Glutamatergic neuron (in vitro differentiated cells): ENCODE results near the gene NRXN3. TPM values are rescaled to one million over a fixed set of nuclear protein-coding genes. Genes with fewer than 3 reads are reported as not detected.

Experiments used
- DNase-seq: peaks from one replicate; pipeline ENCODE4 v3.0.0; 2022
- H3K27ac Mint-ChIP-seq: one replicate; pipeline ENCODE4 v1.8.0; 2020; ENCODE audit warnings: mild to moderate bottlenecking, mixed read lengths, inconsistent platforms; ENCODE audit not compliant: unreplicated experiment
- H3K27me3 Mint-ChIP-seq: one replicate; pipeline ENCODE4 v1.8.0; 2020; ENCODE audit warnings: mild to moderate bottlenecking, moderate library complexity, mixed read lengths, inconsistent platforms; ENCODE audit not compliant: unreplicated experiment
- H3K36me3 Mint-ChIP-seq: one replicate; pipeline ENCODE4 v1.8.0; 2020; ENCODE audit warnings: mild to moderate bottlenecking, mixed read lengths, inconsistent platforms; ENCODE audit not compliant: unreplicated experiment
- H3K4me1 Mint-ChIP-seq: one replicate; pipeline ENCODE4 v1.8.0; 2020; ENCODE audit warnings: mild to moderate bottlenecking, low read depth, mixed read lengths, inconsistent platforms; ENCODE audit not compliant: unreplicated experiment
- H3K4me3 Mint-ChIP-seq: one replicate; pipeline ENCODE4 v1.8.0; 2020; ENCODE audit warnings: mild to moderate bottlenecking, mixed read lengths, inconsistent platforms; ENCODE audit not compliant: unreplicated experiment
- H3K9me3 Mint-ChIP-seq: one replicate; pipeline ENCODE4 v1.8.0; 2020; ENCODE audit warnings: mild to moderate bottlenecking, moderate library complexity, mixed read lengths, inconsistent platforms; ENCODE audit not compliant: unreplicated experiment
- total RNA-seq: library from RNA; stranded (reverse); fragmentation: NEBNext Ultra II Directional; extraction: Animal tissue kit (Norgen Biotek cat#: 25700); gene quantifications from one replicate; pipeline ENCODE4 v1.2.1, GENCODE V29; 2021; ENCODE audit not compliant: unreplicated experiment
- TF ChIP-seq, protein P1 (sequence below): fragments of 200-600 bp; sonication (generic); IDR thresholded peaks from one replicate; pipeline ENCODE4 v1.5.0; 2021; ENCODE audit not compliant: partially characterized antibody, unreplicated experiment

The NRXN3 gene
- total RNA-seq, 1 donor from 2014 or later = 1.2 TPM

DNA sequence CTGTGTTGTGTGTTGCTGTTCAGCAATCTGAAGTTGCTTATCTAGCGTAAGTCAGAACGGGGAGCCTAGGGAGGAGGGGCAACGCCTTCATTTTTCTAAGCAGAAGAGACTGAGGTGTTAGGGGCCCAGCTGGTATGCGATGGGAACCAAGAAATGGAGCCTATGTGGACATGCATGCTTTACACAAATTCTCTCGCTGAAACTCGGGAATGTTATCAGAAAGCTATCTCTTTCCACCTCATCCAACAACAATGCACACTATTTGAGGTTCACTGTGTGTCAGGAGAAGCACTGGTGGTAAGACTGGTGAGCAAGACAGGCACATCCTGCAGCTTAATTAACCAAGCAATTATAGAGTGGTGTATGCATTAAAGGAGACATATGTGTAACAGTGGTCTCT is 89.7 kb downstream of the NRXN3 start:
- TF ChIP-seq, protein P1, sequence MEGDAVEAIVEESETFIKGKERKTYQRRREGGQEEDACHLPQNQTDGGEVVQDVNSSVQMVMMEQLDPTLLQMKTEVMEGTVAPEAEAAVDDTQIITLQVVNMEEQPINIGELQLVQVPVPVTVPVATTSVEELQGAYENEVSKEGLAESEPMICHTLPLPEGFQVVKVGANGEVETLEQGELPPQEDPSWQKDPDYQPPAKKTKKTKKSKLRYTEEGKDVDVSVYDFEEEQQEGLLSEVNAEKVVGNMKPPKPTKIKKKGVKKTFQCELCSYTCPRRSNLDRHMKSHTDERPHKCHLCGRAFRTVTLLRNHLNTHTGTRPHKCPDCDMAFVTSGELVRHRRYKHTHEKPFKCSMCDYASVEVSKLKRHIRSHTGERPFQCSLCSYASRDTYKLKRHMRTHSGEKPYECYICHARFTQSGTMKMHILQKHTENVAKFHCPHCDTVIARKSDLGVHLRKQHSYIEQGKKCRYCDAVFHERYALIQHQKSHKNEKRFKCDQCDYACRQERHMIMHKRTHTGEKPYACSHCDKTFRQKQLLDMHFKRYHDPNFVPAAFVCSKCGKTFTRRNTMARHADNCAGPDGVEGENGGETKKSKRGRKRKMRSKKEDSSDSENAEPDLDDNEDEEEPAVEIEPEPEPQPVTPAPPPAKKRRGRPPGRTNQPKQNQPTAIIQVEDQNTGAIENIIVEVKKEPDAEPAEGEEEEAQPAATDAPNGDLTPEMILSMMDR = no peak
- no peaks in the 10 kb centered on the region for H3K4me1 Mint-ChIP-seq
- no peak overlapping the region for H3K27ac Mint-ChIP-seq
- no peaks in the 10 kb centered on the region for H3K9me3 Mint-ChIP-seq
- H3K27me3 Mint-ChIP-seq = no peaks in the 10 kb centered on the region
- no peak overlapping the region for H3K4me3 Mint-ChIP-seq
- no peaks in the 10 kb centered on the region for H3K36me3 Mint-ChIP-seq
- no peak for DNase-seq

DNA sequence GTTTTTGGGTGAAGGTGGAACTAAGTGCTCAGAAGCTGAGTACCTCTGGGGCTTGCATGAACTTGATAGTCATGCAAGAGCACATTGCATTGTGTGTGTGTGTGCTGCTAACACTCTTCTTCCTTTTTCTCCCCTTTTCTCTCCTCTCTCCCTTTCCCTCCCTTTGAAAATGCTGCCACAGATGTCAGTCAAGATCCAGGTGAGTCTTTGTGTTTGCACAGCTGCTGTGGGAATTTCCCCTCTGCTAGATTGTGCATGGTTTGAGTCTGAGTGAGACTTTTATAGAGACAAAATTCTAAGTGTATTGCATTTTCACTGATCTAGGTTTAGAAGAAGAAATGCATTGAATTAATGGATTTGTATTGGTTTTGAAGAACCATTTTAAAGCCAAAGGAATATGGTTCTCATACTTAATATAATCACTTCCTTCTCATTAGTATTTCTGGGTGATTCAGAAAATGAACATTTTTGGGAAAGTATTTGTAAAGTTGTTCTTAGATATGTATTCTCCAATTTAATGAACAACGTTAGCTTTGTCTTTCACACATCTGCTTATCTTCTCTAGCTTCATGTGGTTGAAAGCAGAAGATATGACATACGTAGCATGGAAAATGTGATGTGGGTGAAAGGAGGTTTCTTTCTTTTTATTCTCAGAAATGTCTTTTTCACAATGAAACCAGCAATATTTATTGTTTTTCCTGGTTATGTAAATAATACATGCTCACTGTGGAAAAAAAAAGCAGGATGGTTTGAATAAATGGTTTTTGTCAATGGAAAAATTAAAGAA is 108.5 kb downstream of the NRXN3 start:
- Mint-ChIP-seq H3K9me3 (no peaks in the 10 kb centered on the region), H3K27ac (no peak overlapping the region)

DNA sequence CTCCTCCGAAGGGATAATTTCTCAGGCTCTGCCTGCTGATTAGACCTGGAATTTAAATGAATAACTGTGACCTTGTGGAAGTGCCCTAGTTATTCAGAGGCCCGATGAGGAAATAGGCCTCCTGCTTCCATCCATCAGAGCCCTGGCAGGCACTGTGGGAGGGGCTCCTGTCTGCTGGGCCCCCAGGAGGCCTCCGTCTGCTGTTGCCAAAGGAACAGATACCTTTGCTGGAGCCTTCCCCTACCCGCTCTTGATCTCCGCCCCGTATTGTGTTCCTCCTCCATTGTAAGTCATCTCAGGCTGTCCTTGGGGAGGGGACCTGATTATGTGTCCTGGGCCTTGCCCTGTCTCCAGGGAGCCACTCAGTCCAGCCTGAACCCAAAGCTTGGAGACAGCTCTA is 112.3 kb downstream of the NRXN3 start:
- no peak overlapping the region for H3K27ac Mint-ChIP-seq
- H3K27me3 Mint-ChIP-seq = no peaks in the 10 kb centered on the region
- H3K4me3 Mint-ChIP-seq = no peak overlapping the region
- no peak for DNase-seq
- H3K36me3 Mint-ChIP-seq = no peaks in the 10 kb centered on the region
- H3K9me3 Mint-ChIP-seq = no peaks in the 10 kb centered on the region
- TF ChIP-seq, protein P1 = no peak
- peaks cover 2% of the 10 kb centered on the region for H3K4me1 Mint-ChIP-seq

More for the DNA sequence above, 108.5 kb downstream of the NRXN3 start:
- H3K27me3 Mint-ChIP-seq = no peaks in the 10 kb centered on the region
- H3K4me3 Mint-ChIP-seq = no peak overlapping the region
- TF ChIP-seq, protein P1 = no peak
- DNase-seq = no peak
- no peaks in the 10 kb centered on the region for H3K36me3 Mint-ChIP-seq
- peaks cover 2% of the 10 kb centered on the region for H3K4me1 Mint-ChIP-seq

GRCh38 chr14:78286210-78286609 is 116.0 kb downstream of the NRXN3 start:
- H3K27me3 Mint-ChIP-seq = no peaks in the 10 kb centered on the region
- peaks cover 2% of the 10 kb centered on the region for H3K9me3 Mint-ChIP-seq
- DNase-seq = no peak
- TF ChIP-seq, protein P1 = no peak
- no peak overlapping the region for H3K27ac Mint-ChIP-seq
- peaks cover 2% of the 10 kb centered on the region for H3K4me1 Mint-ChIP-seq
- no peaks in the 10 kb centered on the region for H3K36me3 Mint-ChIP-seq
- no peak overlapping the region for H3K4me3 Mint-ChIP-seq

DNA sequence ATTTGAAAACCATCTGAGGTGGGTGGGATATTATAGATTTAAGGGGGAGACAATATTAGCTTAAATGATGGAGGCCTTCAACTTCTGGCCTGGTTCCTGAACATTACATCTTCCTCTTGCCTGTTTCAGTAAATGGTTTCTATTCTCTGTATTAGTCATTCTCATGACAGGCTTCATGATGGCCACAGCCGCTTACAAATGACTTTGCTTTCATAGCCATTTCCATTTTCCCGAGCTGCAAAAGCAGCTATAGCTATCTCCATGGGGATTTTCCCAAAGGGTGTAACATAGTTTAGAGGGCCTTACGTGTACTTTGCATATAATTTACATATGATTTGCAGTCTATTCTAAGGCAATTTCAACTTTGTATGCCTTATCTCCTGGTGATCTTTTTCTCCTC is 121.8 kb downstream of the NRXN3 start:
- no peak for DNase-seq
- TF ChIP-seq, protein P1 = no peak
- H3K4me1 Mint-ChIP-seq = no peaks in the 10 kb centered on the region
- H3K36me3 Mint-ChIP-seq = no peaks in the 10 kb centered on the region
- H3K27me3 Mint-ChIP-seq = no peaks in the 10 kb centered on the region
- peaks cover 2% of the 10 kb centered on the region for H3K9me3 Mint-ChIP-seq
- H3K27ac Mint-ChIP-seq = no peak overlapping the region
- no peak overlapping the region for H3K4me3 Mint-ChIP-seq
